GM19438 (cell line): Measurements from ENCODE around the gene DHX58.

Experiments used
- ATAC-seq: cut with Tn5 transposase; IDR thresholded peaks from one replicate; pipeline ENCODE4 v1.9.1; 2021; ENCODE audit warnings: low read depth; ENCODE audit not compliant: unreplicated experiment

DHX58 gene

GRCh38 chr17:42087736-42088705 lies 24.5 kb downstream of the DHX58 start:
- ATAC-seq, result no peak

- ATAC-seq, result no peak
These were observed 25.3 kb downstream of the DHX58 start for GRCh38 chr17:42087042-42087701.

GRCh38 chr17:42081516-42082129 lies 30.9 kb downstream of the DHX58 start:
- ATAC-seq, result no peak

GRCh38 chr17:42079541-42079940 lies 33.0 kb downstream of the DHX58 start:
- no peak for ATAC-seq

GRCh38 chr17:42078396-42079043 lies 34.0 kb downstream of the DHX58 start:
- ATAC-seq, result no peak

DNA sequence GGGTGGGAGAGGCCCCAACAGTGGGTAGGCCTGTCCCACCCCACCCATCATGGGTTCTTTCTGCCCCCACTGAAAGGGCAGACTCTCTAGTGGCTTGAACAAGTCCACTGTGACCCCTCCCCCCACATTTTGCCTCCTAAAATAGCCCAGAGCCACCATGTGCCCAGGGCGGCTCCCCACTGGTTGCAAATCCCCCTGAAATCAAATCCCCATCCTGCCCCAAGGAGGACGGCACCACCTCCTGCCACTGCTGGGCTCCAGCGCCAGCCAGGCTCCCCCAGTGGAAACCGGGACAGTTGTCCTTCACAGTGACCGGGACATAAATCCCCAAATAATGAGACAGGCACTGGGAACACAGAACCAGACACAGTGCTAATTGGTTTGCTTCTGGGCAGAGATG lies 34.8 kb downstream of the DHX58 start:
- no peak for ATAC-seq

GRCh38 chr17:42076797-42077559 lies 35.5 kb downstream of the DHX58 start:
- no peak for ATAC-seq

DNA sequence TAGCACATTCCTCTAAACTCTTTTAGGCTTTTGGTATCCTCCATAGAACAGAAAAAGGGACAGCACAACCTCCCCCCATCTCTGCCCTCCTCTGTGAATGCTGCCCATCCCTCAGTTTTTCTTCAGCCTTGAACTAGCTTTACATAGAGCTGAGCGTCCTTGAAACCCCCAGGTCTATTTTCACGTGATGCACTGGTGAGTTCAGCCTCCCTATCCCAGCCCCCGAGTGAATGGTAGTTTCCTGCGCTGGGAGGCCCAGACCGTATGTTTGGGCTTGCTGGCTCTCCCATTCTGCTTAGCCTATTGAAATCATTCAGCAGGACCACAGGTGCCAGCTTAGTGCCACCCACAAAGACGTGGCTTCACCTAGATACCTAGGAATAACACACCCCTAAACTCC lies 36.7 kb downstream of the DHX58 start:
- no peak for ATAC-seq

- ATAC-seq, result no peak
These were observed 40.0 kb downstream of the DHX58 start for GRCh38 chr17:42072323-42073187.

- ATAC-seq, result no peak
These were observed 40.7 kb downstream of the DHX58 start for GRCh38 chr17:42071810-42072209.

DNA sequence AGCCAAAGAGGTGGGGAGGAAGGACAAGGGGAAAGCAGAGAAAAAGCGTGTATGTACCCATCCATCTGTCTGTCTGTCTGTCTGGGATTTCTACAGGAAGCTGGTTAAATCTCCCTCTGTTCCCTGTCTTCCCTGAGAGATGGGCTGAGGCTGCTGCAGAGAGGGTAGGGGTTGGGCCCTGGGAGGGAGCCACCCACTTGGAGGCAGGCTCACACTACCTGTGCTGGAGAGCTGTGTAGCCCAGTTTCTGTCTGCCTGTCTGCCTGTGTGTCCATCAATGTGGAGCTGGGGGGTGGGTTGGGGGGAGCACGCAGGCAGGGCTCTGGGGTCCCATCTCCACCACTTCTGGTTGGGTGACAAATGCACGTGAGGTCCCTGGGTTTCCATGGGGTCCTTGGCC lies 43.5 kb downstream of the DHX58 start:
- no peak for ATAC-seq

- ATAC-seq, result no peak
These were observed 45.0 kb downstream of the DHX58 start for GRCh38 chr17:42067371-42068091.

- ATAC-seq, result no peak
These were observed 47.3 kb downstream of the DHX58 start for GRCh38 chr17:42065201-42065600.

- no peak for ATAC-seq
These were observed 49.8 kb downstream of the DHX58 start for GRCh38 chr17:42062681-42063080.

GRCh38 chr17:42061646-42062487 lies 50.6 kb downstream of the DHX58 start:
- no peak for ATAC-seq

DNA sequence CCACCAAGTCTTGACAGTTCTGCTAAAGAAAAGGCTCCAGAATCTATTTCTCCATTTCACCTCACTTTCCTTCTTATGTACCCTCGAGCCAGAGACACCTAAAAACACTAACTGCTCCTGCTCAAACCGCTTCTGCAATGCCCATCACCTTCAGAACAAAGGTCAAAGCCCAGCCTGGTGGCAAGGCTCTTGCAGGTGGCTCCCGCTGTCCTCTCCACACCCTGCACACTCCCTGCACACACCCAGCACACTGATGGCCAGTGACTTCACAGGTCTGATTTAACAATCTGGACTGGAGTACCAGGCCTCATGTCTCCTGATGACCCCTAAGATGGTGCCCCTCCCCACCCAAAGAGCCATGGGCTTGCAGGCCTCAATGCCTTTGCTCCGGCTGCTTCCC lies 52.3 kb downstream of the DHX58 start:
- ATAC-seq, result no peak

- no peak for ATAC-seq
These were observed 52.7 kb downstream of the DHX58 start for GRCh38 chr17:42059815-42060214.

- no peak for ATAC-seq
These were observed 54.5 kb downstream of the DHX58 start for GRCh38 chr17:42058063-42058462.
